ENCODE results near the gene BASP1. TPM values are rescaled to one million over a fixed set of nuclear protein-coding genes. Genes with fewer than 3 reads are reported as not detected.
"Not testable (repeated sequence)": the region's sequence is repeated elsewhere in the genome, so short reads cannot be mapped to it uniquely, and the experiment has no call there.

The BASP1 gene
- total RNA-seq, 1 donor from 2014 or later: 82.6 TPM

DNA sequence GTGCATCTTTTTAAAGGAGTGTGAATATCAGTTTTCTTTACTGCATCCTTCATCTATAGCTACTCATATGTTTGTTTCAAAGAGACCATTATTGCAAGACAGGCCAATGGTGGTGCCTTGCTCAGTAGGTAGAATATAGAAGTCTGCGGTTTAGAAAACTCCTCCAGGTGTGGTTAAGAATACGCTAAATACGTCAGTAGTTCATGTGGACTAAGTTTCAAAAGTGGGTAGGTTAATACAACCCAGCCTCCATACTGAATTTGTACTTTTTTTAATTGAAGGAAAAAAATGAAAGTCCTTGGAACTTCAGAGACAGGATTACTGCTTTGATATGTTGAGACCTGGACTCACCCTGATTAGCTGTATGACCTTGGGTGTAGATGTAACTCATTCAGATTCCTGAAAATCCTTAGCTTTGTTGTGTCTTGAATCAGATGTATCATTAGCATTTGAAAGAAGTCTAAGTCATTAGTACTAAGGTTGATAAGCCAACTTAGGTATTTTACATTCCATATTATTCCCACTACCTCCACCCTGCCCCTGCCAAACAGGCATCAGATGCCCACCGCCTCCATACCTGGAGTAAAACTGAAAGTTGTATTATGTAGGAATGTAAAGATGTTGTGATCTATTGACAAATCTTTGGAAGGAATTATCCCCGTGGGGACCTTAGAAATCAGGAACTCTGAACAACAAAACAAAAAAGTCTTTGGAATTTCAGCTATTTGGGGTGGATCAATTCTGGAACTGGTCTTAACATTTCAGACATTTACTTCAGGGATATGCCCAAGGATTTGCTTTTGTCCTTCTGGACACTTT lies 6.1 kb downstream of the BASP1 start:
- DNase-seq (ENCODE audit: low read depth): no peak

DNA sequence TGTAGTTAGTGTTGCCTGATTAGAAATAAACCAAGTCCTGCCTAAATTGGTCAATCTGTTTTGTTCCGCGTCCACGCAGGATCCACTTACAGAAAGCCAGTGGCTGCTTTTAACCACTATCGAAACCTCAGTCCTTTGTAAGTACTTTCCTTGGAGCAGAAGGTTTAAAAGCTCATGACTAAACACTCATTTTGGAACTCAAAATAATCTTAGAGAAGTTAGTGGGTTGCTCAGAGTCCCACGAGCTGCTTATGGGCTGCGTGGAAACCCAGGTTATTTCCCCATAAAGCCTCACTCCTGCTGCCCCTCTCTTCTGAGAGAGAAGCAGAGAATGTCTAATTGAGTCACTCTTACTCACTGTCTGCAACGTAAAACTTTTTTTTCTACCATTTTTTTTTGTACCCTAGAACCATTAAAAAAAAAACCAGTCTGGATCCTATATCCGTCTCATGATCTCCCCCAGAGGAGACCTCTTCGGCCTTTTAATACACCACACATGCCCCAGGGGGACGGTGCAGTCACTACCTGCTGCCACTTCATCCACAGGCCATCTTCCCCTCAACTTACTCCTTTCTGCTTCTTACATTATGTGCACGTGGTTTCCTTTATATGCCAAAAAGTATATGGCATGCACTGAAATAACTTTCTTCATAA lies 7.6 kb downstream of the BASP1 start:
- no peak for DNase-seq (ENCODE audit: low read depth)

DNA sequence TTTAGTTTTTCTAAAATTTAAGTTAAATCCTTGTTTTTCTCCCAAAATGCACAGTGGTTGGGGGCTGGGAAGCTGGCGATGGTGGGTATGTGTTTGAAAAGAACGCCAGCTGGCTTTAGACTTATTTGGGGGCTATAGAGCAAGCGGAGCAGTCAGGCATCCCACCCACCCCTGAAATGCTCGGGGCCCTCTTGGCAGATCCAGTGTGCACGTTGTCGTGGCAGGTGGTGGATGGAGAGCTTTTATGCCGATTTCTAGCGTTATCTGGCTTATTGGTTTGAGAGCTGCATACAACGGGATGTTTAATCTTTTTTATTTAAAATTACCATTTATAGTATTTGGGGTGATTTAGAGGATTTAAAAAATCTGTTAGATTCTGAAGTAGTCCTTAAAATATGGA lies 8.1 kb downstream of the BASP1 start:
- DNase-seq (ENCODE audit: low read depth): no peak

DNA sequence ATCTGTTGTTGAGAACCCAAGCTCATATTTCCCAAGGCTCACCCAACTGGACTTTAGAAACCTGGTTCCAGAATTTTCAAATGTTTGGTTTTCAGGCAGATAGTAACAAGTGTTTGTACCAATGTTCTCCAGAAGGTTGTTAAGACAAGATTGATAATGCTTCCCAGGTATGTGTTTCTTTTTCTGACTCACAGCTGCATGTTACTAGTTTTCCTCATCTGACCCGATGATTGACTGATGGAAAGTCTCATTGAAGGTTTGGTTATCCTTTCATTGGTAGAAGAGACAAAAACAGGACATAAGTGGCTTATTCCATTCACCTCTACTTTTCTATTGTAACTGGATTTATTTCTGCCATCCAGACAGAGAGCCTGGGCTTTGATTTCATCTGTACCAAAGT lies 10.4 kb downstream of the BASP1 start:
- no peak for DNase-seq (ENCODE audit: low read depth)

DNA sequence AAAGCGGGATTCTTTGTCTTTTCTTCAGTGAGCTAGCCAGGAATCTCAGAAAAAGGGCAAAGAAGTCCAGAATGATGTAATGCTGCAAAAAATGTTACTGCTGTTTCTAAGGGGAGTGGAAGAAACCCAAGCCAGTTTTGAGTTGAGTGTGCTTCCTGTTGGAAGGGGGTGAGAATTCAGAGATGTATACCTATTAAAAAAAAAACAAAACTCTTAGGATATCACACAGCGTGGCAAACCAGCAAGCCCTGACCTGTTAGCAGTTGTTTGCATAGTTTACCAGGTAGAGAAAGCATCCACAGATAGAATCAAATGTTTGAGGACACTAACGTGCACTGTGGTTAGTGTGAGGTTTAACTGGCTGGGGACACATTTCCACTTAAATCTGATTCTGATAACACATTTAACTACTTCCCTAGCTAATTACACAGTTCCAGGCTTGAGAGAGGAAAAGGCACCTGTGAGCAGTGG lies 11.4 kb downstream of the BASP1 start:
- DNase-seq (ENCODE audit: low read depth): no peak

DNA sequence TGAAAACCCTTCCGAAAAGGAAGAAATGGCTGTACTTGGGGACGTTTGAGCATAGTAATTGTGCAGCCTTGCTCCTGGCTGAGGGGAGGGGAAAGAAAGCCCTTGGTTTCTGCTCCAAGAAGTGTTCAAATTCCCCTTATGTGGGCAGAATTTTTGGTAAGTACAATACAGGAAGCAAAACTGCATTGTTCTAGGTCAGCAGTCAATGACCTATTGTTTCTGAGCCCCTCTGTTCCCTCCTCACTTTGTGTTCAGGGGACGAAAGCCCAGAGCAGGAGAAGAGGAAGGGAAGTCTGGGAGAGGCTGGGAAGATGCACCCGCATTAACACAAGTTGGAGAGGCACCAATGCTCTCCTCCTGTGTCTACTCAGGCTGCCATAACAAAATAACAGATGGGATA lies 11.9 kb downstream of the BASP1 start:
- DNase-seq (ENCODE audit: low read depth): no peak

DNA sequence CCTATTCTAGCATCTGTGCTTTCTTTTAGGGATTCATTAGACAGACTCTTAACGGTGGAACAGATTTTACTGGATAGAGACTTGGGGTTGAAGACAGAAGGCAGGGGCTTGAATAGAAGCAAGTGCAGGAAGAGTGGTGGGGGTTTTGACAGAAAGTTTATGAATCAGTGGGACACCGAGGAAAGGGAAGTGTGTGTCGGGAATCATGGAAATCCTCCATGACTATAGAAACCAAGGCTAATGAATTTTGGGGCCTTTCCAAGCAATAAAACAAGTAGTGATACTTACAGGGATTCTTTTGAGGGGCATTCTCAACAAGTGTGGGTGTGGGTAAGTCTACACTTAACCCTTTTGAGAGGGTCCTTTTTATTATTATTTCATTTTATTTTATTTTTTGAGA lies 12.8 kb downstream of the BASP1 start:
- no peak for DNase-seq (ENCODE audit: low read depth)

DNA sequence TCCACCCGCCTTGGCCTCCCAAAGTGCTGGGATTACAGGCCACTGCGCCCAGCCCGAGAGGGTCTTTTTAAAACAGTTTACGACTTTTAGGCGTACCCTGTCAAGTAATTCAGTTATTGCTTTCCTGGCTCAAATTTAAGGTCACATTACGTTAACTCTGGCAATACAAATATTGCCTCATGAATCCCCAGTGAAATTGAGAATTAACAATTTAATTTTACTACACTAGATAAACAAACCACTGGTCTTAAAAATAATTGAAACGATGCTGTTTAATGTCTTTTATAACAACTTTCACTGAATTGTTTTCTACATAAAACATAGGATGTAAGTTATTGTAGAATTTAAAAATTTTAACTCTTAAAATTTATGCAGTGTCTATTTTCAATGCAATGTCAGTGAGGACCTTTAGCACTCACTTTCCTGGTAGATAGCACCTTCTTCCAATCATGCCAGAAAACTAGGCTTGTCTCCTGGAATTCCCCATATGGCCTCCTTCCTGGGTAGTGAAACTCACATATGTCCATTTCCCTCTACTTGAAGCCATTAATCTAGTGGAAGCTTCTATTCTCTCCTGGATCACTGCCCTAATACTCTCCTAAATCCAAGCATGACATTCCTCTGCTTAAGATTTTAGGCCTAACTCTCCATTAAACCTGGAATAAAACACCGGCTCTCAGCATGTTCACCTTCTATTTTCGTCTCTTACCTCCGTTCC lies 13.5 kb downstream of the BASP1 start:
- DNase-seq (ENCODE audit: low read depth): no peak

DNA sequence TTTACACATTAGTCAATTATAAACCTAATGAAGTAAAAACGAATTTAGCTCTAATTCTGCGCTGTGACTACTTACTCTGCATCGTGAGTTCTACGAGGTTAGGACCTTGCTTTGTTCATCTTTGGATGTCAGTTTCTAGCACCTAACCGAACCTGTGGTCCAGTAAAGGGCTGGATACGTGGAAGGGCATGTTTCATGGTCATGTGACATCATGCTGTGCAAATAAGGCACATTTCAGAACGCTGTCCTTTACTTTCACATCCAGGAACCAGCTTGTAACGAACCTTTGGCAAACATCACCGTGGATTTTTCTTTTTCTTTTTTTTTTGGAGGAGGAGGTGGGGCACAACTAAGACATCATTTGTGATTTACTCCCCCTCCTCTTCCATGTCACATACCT lies 15.0 kb downstream of the BASP1 start:
- no peak for DNase-seq (ENCODE audit: low read depth)

DNA sequence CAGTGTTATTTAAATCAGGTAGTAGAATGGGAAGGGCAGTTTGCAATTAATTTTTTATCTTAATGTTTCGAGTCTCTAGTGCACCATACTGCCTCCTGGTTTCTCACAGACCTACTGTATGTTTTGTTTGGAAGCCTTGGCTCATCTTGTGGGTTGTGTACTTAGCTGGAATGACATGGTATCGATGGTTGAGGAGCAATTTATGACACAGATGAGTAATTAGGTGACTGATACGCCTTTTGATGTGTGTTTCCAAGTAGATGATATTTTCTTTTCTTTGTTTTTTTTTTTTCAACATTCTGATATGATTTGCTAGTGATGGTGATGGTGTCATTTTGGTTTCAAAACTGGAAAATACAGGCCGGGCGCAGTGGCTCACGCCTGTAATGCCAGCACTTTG lies 16.1 kb downstream of the BASP1 start:
- no peak for DNase-seq (ENCODE audit: low read depth)

DNA sequence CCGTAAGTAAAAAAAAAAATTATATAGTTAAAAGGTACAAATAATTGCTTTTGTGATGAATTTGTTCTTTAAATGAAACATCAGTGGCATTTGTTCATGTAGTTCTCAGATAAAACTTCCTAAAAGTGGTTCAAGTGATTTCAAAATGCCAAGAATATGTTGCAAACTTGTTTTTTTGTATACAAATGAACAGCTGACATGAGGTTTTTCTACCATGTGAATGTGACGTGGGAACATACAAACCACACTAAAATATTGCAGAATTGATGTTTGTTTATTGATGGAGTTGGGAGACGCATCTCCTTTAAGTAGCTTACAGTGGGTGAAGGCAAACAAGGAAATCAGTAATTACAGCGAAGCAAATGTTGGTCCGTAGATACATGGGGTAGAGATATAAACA lies 16.9 kb downstream of the BASP1 start:
- DNase-seq (ENCODE audit: low read depth): no peak

DNA sequence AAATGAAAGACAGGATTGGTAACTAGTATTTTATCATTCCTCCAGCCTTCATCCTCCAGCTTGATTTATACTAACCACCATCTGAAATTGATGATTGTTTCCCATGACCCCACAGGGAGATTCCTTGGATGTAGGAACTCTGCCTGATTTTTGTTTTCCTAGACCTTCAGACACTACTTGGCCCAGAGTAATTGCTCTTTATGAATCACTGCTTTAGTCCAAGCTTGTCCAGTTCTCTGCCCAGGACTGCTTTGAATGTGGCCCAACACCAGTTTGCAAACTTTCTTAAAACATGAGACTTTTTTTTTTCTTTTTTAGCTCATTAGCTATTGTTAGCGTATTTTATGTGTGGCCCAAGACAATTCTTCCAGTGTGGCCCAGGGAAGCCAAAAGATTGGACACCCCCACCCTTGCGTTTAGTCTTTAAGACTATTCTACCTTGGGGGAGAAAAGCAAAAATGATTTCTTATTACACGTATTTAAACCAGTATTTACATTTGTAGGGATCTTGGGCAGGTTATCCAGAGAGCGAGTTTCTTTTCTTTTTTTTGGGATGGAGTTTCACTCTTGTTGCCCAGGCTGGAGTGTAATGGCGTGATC lies 18.4 kb downstream of the BASP1 start:
- DNase-seq (ENCODE audit: low read depth): peak; percentile 62

DNA sequence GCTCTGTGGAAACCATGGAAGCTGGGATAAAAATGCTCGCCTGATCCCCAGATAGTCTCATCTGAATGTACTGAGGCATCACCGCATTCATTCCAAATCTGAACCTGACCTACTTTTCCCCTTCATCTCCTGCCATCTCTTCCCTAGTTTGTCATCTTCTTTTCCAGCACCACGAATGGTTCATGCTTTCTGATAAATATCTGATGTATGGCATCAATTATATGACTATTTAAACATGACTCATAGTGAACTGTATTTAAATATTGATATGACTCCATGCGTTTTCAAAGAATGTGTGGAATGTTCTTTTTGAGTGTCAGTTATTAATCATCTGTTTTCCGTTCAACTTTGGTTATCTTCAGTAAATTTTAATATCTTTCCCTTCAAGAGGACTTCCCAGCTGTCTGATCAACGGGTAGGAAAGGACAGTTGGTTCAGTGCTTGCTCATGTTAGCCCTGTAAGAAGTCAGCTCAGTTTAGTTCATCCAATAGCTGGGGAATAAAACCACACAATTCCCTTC lies 21.1 kb downstream of the BASP1 start:
- DNase-seq (ENCODE audit: low read depth): no peak

DNA sequence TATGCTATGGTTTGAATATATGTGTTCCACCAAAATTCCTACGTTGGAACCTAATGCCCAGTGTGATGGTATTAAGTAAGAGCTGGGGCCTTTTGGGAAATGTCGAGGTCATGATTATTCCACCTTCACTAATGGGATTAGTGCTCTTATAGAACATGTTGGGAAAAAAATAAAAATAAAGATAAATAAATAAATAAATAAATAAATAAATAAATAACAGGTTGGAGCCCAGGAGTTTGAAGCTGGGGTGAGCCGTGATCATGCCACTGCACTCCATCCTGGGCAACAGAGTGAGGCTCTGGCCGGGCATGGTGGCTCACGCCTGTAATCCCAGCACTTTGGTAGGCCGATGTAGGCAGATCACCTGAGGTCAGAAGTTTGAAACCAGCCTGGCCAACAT lies 22.5 kb downstream of the BASP1 start:
- DNase-seq (ENCODE audit: low read depth): no peak

DNA sequence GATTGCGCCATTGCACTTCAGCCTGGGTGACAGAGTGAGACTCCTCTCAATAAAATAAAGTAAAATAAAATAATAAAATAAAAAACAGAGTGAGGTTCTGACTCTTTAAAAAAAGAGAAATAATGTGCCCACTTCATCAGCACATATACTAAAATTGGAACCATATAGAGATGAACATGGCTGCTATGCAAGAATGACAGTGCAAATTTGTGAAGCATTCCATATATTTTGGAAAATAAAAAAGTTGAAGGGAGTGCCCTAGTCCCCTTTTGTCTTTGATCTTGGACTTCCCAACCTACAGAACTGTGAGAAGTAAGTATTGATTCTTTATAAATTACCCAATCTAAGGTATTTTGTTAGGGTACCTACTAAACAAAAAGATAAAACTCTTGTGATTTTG lies 23.1 kb downstream of the BASP1 start:
- no peak for DNase-seq (ENCODE audit: low read depth)

DNA sequence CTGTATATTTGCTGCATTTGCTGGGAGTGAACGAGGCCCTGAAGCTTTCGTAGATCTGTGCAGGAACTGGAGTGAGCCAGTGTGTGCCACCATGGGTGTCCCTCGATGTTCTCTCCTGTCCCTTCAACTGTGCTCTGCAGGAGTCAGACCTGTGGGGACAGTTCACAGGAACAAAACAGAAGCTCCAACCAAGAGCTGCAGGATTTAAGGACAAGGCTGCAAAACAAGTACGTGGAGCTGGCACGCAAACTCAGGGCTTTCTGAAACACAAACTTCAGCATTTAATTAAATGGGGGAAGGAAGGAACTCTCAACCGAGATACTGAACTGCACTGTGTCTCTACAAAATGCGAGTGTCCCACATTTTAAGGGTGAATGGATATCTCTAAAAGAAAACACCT lies 24.2 kb downstream of the BASP1 start:
- no peak for DNase-seq (ENCODE audit: low read depth)

DNA sequence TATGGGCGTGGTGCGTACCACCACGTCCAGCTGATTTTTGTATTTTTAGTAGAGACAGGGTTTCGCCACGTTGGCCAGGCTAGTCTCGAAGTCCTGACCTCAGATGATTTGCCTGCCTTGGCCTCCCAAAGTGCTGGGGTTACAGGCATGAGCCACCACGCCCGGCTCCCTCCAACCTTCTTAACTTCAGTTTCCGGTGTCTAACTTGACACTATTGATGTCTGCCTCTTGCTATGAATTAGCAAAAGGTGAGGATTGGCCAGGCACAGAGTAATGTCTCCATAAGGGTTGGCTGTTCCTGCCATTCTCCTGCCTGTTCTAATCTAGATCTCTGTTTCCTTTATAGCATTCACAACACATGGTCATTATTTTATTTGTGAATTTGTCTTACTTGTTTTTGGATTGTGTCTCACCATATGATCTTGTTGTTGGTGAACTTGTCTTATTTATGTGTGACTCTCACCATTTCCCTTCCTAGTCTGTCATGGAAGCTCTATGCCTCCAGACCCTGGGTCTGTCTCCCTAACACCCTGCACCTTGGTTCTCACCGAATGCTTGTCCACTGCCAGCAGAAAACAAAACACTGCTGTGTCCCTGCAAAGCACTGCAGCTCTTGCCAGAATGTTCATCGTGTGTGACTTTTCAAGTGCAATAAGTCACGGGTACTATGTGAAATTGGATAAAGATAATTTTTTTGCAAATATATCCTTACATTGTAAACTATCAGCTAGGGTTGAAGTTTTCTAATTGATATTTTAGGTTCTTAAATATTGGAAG lies 26.0 kb downstream of the BASP1 start:
- no peak for DNase-seq (ENCODE audit: low read depth)

DNA sequence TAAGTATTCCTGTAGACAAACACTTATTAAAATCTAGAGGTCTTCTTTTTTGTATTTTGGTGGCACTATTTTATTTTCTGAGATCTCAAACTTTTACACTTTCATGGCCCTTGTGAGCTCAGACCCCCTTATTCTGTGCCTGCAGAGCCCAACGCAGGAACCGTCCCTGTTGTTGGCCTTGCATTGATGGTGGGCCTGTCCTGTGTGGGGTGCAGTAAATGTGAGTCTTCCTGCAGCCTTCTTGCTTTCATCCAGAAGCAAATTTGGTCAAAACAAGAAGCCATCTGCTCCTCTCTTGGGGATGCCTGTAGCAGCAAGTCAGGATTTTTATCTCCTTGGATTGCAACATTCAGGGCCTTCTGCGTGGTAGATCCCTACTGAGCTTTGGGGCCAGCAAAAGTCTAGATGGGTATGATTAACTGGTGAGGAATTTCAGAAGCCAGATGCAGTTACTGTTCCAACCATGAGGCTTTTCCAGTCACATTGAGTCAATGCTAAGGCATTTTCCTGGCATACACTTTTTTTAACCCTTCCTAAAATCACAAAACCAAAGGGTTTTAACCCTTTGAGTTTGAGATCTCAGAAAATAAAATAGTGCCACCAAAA lies 31.7 kb downstream of the BASP1 start:
- DNase-seq (ENCODE audit: low read depth): peak; percentile 97

DNA sequence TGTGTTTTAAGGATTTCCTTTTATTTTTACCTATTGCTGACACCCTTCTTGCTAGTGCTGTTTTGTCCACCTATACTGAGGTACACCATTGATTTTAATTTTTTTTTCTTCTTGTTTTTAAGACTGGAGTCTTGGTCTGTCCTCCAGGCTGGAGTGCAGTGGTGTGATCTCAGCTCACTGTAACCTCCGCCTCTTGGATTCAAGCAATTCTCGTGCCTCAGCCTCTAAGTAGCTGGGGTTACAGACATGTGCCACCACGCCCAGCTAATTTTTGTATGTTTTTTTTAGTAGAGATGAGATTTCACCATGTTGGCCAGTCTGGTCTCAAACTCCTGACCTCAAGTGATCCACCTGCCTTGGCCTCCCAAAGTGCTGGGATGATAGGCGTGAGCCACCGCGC lies 32.4 kb downstream of the BASP1 start:
- DNase-seq (ENCODE audit: low read depth): not testable (repeated sequence)

DNA sequence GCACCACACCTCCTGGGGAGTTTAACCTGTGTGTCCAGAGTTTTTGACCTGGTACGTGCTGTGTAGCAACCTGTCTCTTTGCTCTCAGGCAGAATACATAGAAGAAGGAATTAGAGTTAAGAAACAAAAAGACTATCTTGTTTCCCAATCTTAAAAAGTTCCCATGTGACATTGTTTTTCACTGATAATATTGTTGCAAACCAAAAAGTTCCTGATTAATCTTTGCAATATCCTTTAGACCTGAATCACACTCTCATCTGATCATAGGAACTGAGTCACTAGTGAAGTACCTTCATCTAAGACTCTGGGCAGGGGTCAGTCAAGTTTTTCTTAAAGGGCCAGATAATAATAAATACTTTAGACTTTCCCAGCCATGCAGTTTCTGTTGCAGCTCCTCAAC lies 35.1 kb downstream of the BASP1 start:
- DNase-seq (ENCODE audit: low read depth): peak; percentile 59

DNA sequence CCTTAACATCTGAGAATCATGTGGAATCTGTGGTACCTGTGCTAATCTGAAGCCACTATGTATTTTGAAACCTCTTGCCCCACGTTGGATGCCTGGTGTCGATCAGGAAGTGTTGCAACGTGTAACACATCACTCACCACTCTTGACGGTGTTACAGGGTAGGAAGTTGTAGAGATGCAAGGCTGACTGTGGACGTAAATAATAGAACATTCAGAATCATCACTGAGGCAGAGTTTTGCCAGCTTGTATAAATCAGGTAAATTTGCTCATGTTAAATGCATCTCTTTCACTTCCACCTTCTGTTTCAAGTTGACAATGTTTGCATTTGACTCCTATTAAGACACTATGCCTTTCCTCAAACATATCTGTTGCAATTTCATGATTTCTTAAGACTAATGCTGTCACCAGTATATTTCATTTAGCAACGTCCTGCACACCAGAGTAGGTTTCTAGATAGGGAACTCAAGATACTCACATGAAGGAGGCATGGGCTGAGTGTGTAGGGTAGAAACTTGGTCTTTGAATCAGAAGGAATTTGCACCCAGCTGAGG lies 38.1 kb downstream of the BASP1 start:
- DNase-seq (ENCODE audit: low read depth): peak; percentile 23

All from renal cortical epithelial cell (primary cell).